Liver (tissue), 9 donors: ENCODE data around the gene CHN1. TPM values are rescaled to one million over a fixed set of nuclear protein-coding genes. Genes with fewer than 3 reads are reported as not detected.

ENCODE experiments used
- DNase-seq: peaks from one replicate; pipeline ENCODE4 v3.0.0-alpha.2; 2017; ENCODE audit warnings: low spot score
- H3K27ac ChIP-seq, 2 donors: one replicate each; pipeline ENCODE4 v1.7.0; 2013; ENCODE audit warnings: inconsistent platforms in 2 of 2, low read length in 2 of 2, control low read depth in 1 of 2, low read depth in 1 of 2, mild to moderate bottlenecking in 1 of 2
- H3K27me3 ChIP-seq, 4 donors: one replicate each; pipeline versions ENCODE4 v1.6.1 to v1.7.0; 2013; ENCODE audit warnings: low read length in 3 of 4, inconsistent platforms in 1 of 4, mild to moderate bottlenecking in 1 of 4, moderate library complexity in 1 of 4; ENCODE audit not compliant: control insufficient read depth in 4 of 4, insufficient read depth in 4 of 4
- H3K36me3 ChIP-seq, 4 donors: one replicate each; pipeline versions ENCODE4 v1.6.1 to v1.7.0; 2013; ENCODE audit warnings: low read length in 3 of 4, mild to moderate bottlenecking in 3 of 4, low read depth in 1 of 4, moderate library complexity in 1 of 4; ENCODE audit not compliant: control insufficient read depth in 4 of 4, insufficient read depth in 3 of 4
- H3K4me1 ChIP-seq, 4 donors: one replicate each; pipeline versions ENCODE4 v1.6.1 to v1.7.0; 2013; ENCODE audit warnings: low read length in 3 of 4, mild to moderate bottlenecking in 3 of 4, moderate library complexity in 1 of 4; ENCODE audit not compliant: control insufficient read depth in 4 of 4, insufficient read depth in 4 of 4
- H3K4me3 ChIP-seq, 3 donors: one replicate each; pipeline versions ENCODE4 v1.6.1 to v1.7.0; 2013; ENCODE audit warnings: low read length in 3 of 3, control low read depth in 1 of 3, low read depth in 1 of 3, mild to moderate bottlenecking in 1 of 3
- H3K9ac ChIP-seq, 2 donors: one replicate each; pipeline ENCODE4 v1.7.0; 2013; ENCODE audit warnings: low read length in 2 of 2, mild to moderate bottlenecking in 2 of 2, moderate library complexity in 2 of 2, control low read depth in 1 of 2, low read depth in 1 of 2
- H3K9me3 ChIP-seq, 4 donors: one replicate each; pipeline versions ENCODE4 v1.6.1 to v1.7.0; 2013; ENCODE audit warnings: low read length in 3 of 4; ENCODE audit not compliant: control insufficient read depth in 4 of 4
- ATF3 ChIP-seq: IDR thresholded peaks from 2 replicates; pipeline ENCODE4 v1.6.1; 2016; ENCODE audit warnings: antibody characterized with exemption
- CTCF ChIP-seq: fragments of 150-350 bp; IDR thresholded peaks from 2 replicates; pipeline ENCODE4 v1.5.1; 2017; ENCODE audit warnings: improper control_type of control experiment, low read depth, low read length; ENCODE audit not compliant: missing input control
- EGR1 ChIP-seq, 2 donors: IDR thresholded peaks; 2 replicates each; pipeline ENCODE4 v1.6.1; 2016 to 2018; ENCODE audit warnings: antibody characterized with exemption in 2 of 2, low read depth in 2 of 2
- FOXA1 ChIP-seq: IDR thresholded peaks from 2 replicates; pipeline ENCODE4 v1.6.1; 2016; ENCODE audit warnings: antibody characterized with exemption
- FOXA2 ChIP-seq: IDR thresholded peaks from 2 replicates; pipeline ENCODE4 v1.6.1; 2016; ENCODE audit warnings: antibody characterized with exemption
- GABPA ChIP-seq, 2 donors: IDR thresholded peaks in 1 of 2; conservative IDR thresholded peaks in 1 of 2; 2 replicates each; pipeline ENCODE4 v1.6.1; 2016; ENCODE audit warnings: antibody characterized with exemption in 2 of 2, mild to moderate bottlenecking in 1 of 2, moderate library complexity in 1 of 2
- HNF4A ChIP-seq, 2 donors: conservative IDR thresholded peaks; 2 replicates each; pipeline ENCODE4 v1.6.1; 2016; ENCODE audit warnings: antibody characterized with exemption in 2 of 2, mild to moderate bottlenecking in 2 of 2
- HNF4G ChIP-seq: IDR thresholded peaks from 2 replicates; pipeline ENCODE4 v1.6.1; 2016; ENCODE audit warnings: antibody characterized with exemption
- MAX ChIP-seq: IDR thresholded peaks from 2 replicates; pipeline ENCODE4 v1.6.1; 2016; ENCODE audit warnings: antibody characterized with exemption
- NR2F2 ChIP-seq: IDR thresholded peaks from 2 replicates; pipeline ENCODE4 v1.6.1; 2016; ENCODE audit warnings: antibody characterized with exemption
- REST ChIP-seq: IDR thresholded peaks from 2 replicates; pipeline ENCODE4 v1.6.1; 2016; ENCODE audit warnings: antibody characterized with exemption, mild to moderate bottlenecking
- RXRA ChIP-seq, 2 donors: IDR thresholded peaks; 2 replicates each; pipeline ENCODE4 v1.6.1; 2017 to 2018; ENCODE audit warnings: antibody characterized with exemption in 2 of 2, mild to moderate bottlenecking in 1 of 2
- SP1 ChIP-seq: IDR thresholded peaks from 2 replicates; pipeline ENCODE4 v1.6.1; 2018; ENCODE audit warnings: antibody characterized with exemption, mild to moderate bottlenecking
- TAF1 ChIP-seq: conservative IDR thresholded peaks from 2 replicates; pipeline ENCODE4 v1.6.1; 2016; ENCODE audit warnings: antibody characterized with exemption, mild to moderate bottlenecking
- YY1 ChIP-seq: IDR thresholded peaks from 2 replicates; pipeline ENCODE4 v1.6.1; 2016; ENCODE audit warnings: antibody characterized with exemption, mild to moderate bottlenecking
- WGBS: extraction: QIAGEN DNeasy Blood & Tissue Kit; methylation state at CpG from one replicate; pipeline ENCODE4 v1.1.7; 2013; 5-methylcytosine and 5-hydroxymethylcytosine counted together
- polyA plus RNA-seq, 2 donors: library from polyadenylated mRNA; stranded (reverse) in 1 of 2; unstranded in 1 of 2; fragments of 200-250 nt in 1 of 2; fragments of >200 nt in 1 of 2; fragmentation: Nextera tagmentation in 1 of 2; extraction: Ambion mirVana in 1 of 2; gene quantifications; one replicate each; pipeline versions ENCODE4 v1.2.1 to v1.2.3, GENCODE V29; 2013 to 2015
- total RNA-seq, 2 donors: library from RNA; depleted of rRNA; stranded (reverse); fragments of >200 nt; gene quantifications; one replicate each; pipeline ENCODE4 v1.2.3, GENCODE V29; 2014
- donor health status: healthy.
- donor health status: healthy.
- donor health status: healthy.
- donor health status: healthy.
- donor health status: healthy.

Gene CHN1
- total and polyA plus RNA-seq, 4 donors = 0.66 to 1.6 (median 1.1) TPM

- 99% methylated on average over 2 of the region's 2 CpGs for WGBS
- TF ChIP-seq NR2F2 (no peak), SP1 (no peak), GABPA (IDR thresholded peaks at IDR 0.05 in 1 of 2, conservative IDR thresholded peaks at IDR 0.05 in 1 of 2) (no peak), FOXA2 (no peak), EGR1 (IDR thresholded peaks at IDR 0.05; ENCODE audit: low read depth in 2 of 2) (no peak), MAX (no peak), REST (no peak), ATF3 (no peak)
- H3K9ac ChIP-seq = no peak overlapping the region
Measured at GRCh38 chr2:174964404-174964803, 40.8 kb downstream of the CHN1 start.

GRCh38 chr2:174963437-174964400 lies 41.5 kb downstream of the CHN1 start:
- Histone ChIP-seq H3K9me3 (no peaks in the 10 kb centered on the region), H3K36me3 (no peaks in the 10 kb centered on the region), H3K27me3 (no peaks in the 10 kb centered on the region), H3K4me3 (no peak overlapping the region), H3K27ac (no peak overlapping the region), H3K9ac (no peak overlapping the region), H3K4me1 (peaks cover 2 to 24% (median 11%) of the 10 kb centered on the region in 4 donors)
- TF ChIP-seq EGR1 (IDR thresholded peaks at IDR 0.05; ENCODE audit: low read depth in 2 of 2) (no peak), HNF4G (no peak), REST (no peak), TAF1 (no peak), YY1 (no peak), HNF4A (conservative IDR thresholded peaks at IDR 0.05) (no peak), FOXA2 (no peak), SP1 (no peak), CTCF (no peak), RXRA (IDR thresholded peaks at IDR 0.05) (no peak), FOXA1 (no peak), ATF3 (no peak)
- no peak for DNase-seq
- WGBS = 92% methylated on average over 7 of the region's 7 CpGs

More at GRCh38 chr2:174964404-174964803, 40.8 kb downstream of the CHN1 start:
- Histone ChIP-seq H3K4me3 (no peak overlapping the region), H3K27me3 (no peaks in the 10 kb centered on the region), H3K9me3 (no peaks in the 10 kb centered on the region), H3K4me1 (peaks cover 2 to 24% (median 11%) of the 10 kb centered on the region in 4 donors), H3K27ac (no peak overlapping the region), H3K36me3 (no peaks in the 10 kb centered on the region)
- DNase-seq = no peak
